VCaP (cell line): ENCODE measurements around the gene PARP2.

Source experiments
- H3K27ac ChIP-seq: fragments of 450-650 bp; 2 replicates; pipeline ENCODE4 v1.5.1; 2017
- CTCF ChIP-seq: fragments of 450-650 bp; conservative IDR thresholded peaks from 2 replicates; pipeline ENCODE4 v1.5.1; 2017; ENCODE audit warnings: mild to moderate bottlenecking, moderate library complexity

The PARP2 gene

DNA sequence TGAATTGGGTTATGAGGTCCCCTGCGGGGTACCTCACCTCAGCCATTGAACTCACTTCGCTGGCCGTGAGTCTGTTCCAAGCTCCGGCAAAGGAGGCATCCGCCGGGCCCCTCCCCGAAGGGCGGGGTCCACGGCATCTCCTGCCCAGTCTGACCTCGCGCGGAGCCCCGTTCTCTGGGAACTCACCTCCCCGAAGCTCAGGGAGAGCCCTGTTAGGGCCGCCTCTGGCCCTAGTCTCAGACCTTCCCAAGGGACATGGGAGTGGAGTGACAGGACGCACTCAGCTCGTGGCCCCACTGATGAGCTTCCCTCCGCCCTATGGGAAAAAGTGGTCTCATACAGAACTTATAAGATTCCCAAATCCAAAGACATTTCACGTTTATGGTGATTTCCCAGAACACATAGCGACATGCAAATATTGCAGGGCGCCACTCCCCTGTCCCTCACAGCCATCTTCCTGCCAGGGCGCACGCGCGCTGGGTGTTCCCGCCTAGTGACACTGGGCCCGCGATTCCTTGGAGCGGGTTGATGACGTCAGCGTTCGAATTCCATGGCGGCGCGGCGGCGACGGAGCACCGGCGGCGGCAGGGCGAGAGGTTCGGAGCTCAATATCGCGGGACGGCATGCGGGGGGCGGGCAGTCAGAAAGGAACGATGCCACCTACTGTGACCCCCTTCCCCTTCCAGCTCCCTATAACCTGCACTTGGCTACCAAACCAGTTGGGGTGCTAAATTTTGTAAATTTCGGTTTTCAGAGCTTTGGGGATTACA lies at the start of gene PARP2:
TSS of gene PARP2 (plus strand) at position 544 of the 770 bp plus-strand sequence. CDS start at position 551, 7 bp downstream.
- H3K27ac ChIP-seq = peak within 1 kb of the TSS; percentile 80
- no peak for TF ChIP-seq CTCF

DNA sequence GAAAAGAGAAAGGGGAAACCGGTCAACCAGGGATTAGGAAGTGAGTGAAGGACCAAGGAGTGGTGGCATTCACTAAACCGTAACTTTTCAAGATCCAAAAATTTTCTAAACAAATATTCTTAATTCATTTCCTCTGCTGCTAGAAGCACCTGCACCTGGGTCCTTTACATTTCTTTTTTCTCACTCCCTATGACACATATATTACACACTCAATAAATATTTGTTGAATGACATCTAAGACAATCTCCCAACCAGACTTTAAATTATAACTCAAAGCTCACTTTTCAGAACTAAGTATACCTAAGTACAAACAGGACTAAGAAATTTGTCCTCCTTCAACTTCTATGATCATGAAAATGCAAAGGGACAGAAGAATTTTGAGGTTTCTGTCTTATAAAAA lies 48.8 kb upstream of the PARP2 start:
- TF ChIP-seq CTCF = no peak
- no peak overlapping the region for H3K27ac ChIP-seq

- no peak overlapping the region for H3K27ac ChIP-seq
- no peak for TF ChIP-seq CTCF
These were observed 48.4 kb upstream of the PARP2 start for GRCh38 chr14:20295067-20295466.

- no peak overlapping the region for H3K27ac ChIP-seq
- no peak for TF ChIP-seq CTCF
These were observed 41.2 kb upstream of the PARP2 start for GRCh38 chr14:20302042-20302755.

DNA sequence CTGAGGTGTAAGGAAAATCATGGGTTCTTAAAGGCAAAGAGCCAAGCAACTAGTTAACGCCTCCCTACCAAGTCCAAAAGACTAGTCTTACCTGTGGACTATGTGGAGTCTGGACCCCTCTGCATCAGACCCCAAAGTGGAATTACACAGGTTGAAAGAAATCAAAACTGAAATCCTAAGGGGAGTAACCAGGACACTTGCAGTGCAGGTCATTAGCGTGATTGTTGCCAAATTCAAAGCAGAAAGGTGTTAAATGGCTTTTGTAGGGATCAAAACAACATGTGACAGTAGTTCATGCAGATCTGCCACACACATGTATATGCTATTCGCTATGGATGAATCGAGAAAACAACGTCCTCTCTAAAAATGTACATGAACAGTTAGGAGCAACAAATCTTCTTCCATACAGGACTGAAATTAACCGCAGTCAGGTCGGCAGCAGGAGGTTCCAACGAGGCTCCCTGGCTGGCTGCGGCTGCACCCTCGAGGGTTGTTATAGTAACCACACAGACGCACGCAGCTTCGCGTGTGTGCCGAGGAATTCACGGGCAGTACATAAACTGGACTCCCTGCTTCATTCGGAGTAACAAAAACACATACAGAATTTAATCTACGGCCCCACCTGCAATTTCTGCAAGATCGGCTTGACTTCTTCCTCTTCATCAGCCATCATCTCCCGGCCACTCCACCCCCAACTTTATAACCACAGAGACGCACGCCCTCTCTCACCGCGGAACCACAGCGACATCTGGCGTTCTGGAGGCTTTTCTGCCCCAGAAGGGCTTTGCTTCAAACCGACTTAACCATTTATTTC lies 38.0 kb upstream of the PARP2 start, which contains the start of gene TTC5:
TSS of gene TTC5 (minus strand) at position 687 of the 814 bp plus-strand sequence. CDS start at position 673, 14 bp downstream.
- TF ChIP-seq CTCF = peak; percentile 95
- peak within 1 kb of the TSS; percentile 62 for H3K27ac ChIP-seq

- TF ChIP-seq CTCF = peak; percentile 55
- peak overlapping the region; percentile 62; the same call in 1 of the 2 replicates for H3K27ac ChIP-seq
These were observed 37.4 kb upstream of the PARP2 start for GRCh38 chr14:20306079-20306423.

GRCh38 chr14:20314026-20314425 lies 29.4 kb upstream of the PARP2 start:
- no peak for TF ChIP-seq CTCF
- H3K27ac ChIP-seq = no peak overlapping the region
